ENCODE results near the gene TSPAN18. TPM values are rescaled to one million over a fixed set of nuclear protein-coding genes. Genes with fewer than 3 reads are reported as not detected.

Gene TSPAN18
- total RNA-seq, 4 donors from 2014 or later = 2.1 to 9.1 (median 2.5) TPM

- Histone ChIP-seq H3K27ac (no peak overlapping the region), H3K4me1 (no peaks in the 10 kb centered on the region), H3K4me3 (no peak overlapping the region), H3K27me3 (no peaks in the 10 kb centered on the region), H3K9me3 (no peaks in the 10 kb centered on the region), H3K36me3 (no peaks in the 10 kb centered on the region)
- ATAC-seq (no peak), DNase-seq (no peak)
- intact Hi-C loops (cut with DNase I; ENCODE audit: low total_unique reads) = no loop called here
- in situ Hi-C loops (cut with MboI; ENCODE audit: low sequenced_read_pairs in 4 of 4) = no loop called here
- no peak for TF ChIP-seq POLR2A (IDR thresholded peaks at IDR 0.05)
- no peak for TF ChIP-seq CTCF (IDR thresholded peaks at IDR 0.05 in 4 of 5, conservative IDR thresholded peaks at IDR 0.05 in 1 of 5)
Observed at GRCh38 chr11:44885919-44886789, 159.4 kb downstream of the TSPAN18 start.

GRCh38 chr11:44886790-44887140 is 160.0 kb downstream of the TSPAN18 start:
- H3K36me3 ChIP-seq = no peaks in the 10 kb centered on the region
- intact Hi-C loops (cut with DNase I; ENCODE audit: low total_unique reads) = no loop called here
- H3K27ac ChIP-seq = no peak overlapping the region
- ATAC-seq = no peak
- H3K4me1 ChIP-seq = no peaks in the 10 kb centered on the region
- H3K4me3 ChIP-seq = no peak overlapping the region
- DNase-seq = no peak
- H3K27me3 ChIP-seq = no peaks in the 10 kb centered on the region
- in situ Hi-C loops (cut with MboI; ENCODE audit: low sequenced_read_pairs in 4 of 4) = no loop called here
- TF ChIP-seq CTCF (IDR thresholded peaks at IDR 0.05 in 4 of 5, conservative IDR thresholded peaks at IDR 0.05 in 1 of 5) (no peak), POLR2A (IDR thresholded peaks at IDR 0.05) (no peak)
- no peaks in the 10 kb centered on the region for H3K9me3 ChIP-seq

- H3K27me3 ChIP-seq = no peaks in the 10 kb centered on the region
- in situ Hi-C loops (cut with MboI; ENCODE audit: low sequenced_read_pairs in 4 of 4) (no loop called here), intact Hi-C loops (cut with DNase I; ENCODE audit: low total_unique reads) (no loop called here)
- no peaks in the 10 kb centered on the region for H3K36me3 ChIP-seq
- TF ChIP-seq CTCF (IDR thresholded peaks at IDR 0.05 in 4 of 5, conservative IDR thresholded peaks at IDR 0.05 in 1 of 5) (no peak), POLR2A (IDR thresholded peaks at IDR 0.05) (no peak)
- H3K4me1 ChIP-seq = no peaks in the 10 kb centered on the region
- no peaks in the 10 kb centered on the region for H3K9me3 ChIP-seq
- ATAC-seq (no peak), DNase-seq (no peak)
- H3K27ac ChIP-seq = no peak overlapping the region
- H3K4me3 ChIP-seq = no peak overlapping the region
Observed at GRCh38 chr11:44887636-44888035, 160.9 kb downstream of the TSPAN18 start.

- Histone ChIP-seq H3K27ac (no peak overlapping the region), H3K36me3 (no peaks in the 10 kb centered on the region), H3K27me3 (no peaks in the 10 kb centered on the region), H3K4me1 (peaks cover 0 to 12% of the 10 kb centered on the region in 2 donors), H3K4me3 (no peak overlapping the region), H3K9me3 (no peaks in the 10 kb centered on the region)
- TF ChIP-seq POLR2A (IDR thresholded peaks at IDR 0.05) = no peak
- no peak for TF ChIP-seq CTCF (IDR thresholded peaks at IDR 0.05 in 4 of 5, conservative IDR thresholded peaks at IDR 0.05 in 1 of 5)
- no peak for ATAC-seq
- DNase-seq = no peak
- in situ Hi-C loops (cut with MboI; ENCODE audit: low sequenced_read_pairs in 4 of 4) = no loop called here
- intact Hi-C loops (cut with DNase I; ENCODE audit: low total_unique reads) = no loop called here
Observed at GRCh38 chr11:44889266-44889665, 162.5 kb downstream of the TSPAN18 start.

Measured in gastrocnemius medialis (tissue), 4 donors.